Pancreas (tissue), 10 donors: ENCODE measurements around the gene PCNX3. TPM values are rescaled to one million over a fixed set of nuclear protein-coding genes. Genes with fewer than 3 reads are reported as not detected.

Experiments
- ATAC-seq, 4 donors: fragments of 200-7000 bp; cut with Tn5 transposase; one replicate each; pipeline versions ENCODE4 v1.8.0 to v1.9.1; 2020; ENCODE audit warnings: mild to moderate bottlenecking in 4 of 4, moderate library complexity in 4 of 4
- DNase-seq, 6 donors: peaks; one replicate each; pipeline ENCODE4 v3.0.0-alpha.2; 2020
- FAIRE-seq: peaks from 2 replicates; lab custom pipeline; 2012; peaks lifted over from hg19 to GRCh38; lab: Jason Lieb, UNC
- H3K27ac ChIP-seq, 4 donors: fragments of 200-600 bp; sonication (generic); 1 replicate in 3 of 4; 2 replicates in 1 of 4; pipeline versions ENCODE4 v1.5.0 to v1.8.0; 2020
- H3K27me3 ChIP-seq, 4 donors: fragments of 200-600 bp; one replicate each; pipeline ENCODE4 v1.8.0; 2021
- H3K36me3 ChIP-seq, 3 donors: fragments of 200-600 bp; sonication (generic) in 1 of 3; one replicate each; pipeline versions ENCODE4 v1.5.0 to v1.8.0; 2020 to 2021
- H3K4me1 ChIP-seq, 3 donors: fragments of 200-600 bp; one replicate each; pipeline ENCODE4 v1.8.0; 2021
- H3K4me3 ChIP-seq, 4 donors: fragments of 200-600 bp; sonication (generic) in 2 of 4; one replicate each; pipeline versions ENCODE4 v1.5.0 to v1.8.0; 2020 to 2021
- H3K9me3 ChIP-seq, 4 donors: fragments of 200-600 bp; one replicate each; pipeline ENCODE4 v1.8.0; 2021
- WGBS, 2 donors: extraction: QIAGEN DNeasy Blood & Tissue Kit; methylation state at CpG; one replicate each; pipeline ENCODE4 v1.1.7; 2013; 5-methylcytosine and 5-hydroxymethylcytosine counted together
- intact Hi-C, 3 donors: fragments of 100-400 bp; cut with DNase I; formaldehyde crosslinking; loops; one replicate each; pipeline versions ENCODE4 v1.11.1 to v1.14.2; 2022
- polyA plus RNA-seq, 2 donors: library from polyadenylated mRNA; stranded (reverse); fragments of 200-250 nt; gene quantifications; one replicate each; pipeline ENCODE4 v1.2.3, GENCODE V29; 2013
- total RNA-seq, 6 donors: library from RNA; stranded (reverse); fragmentation: NEBNext Ultra II Directional in 4 of 6; extraction: Animal tissue kit (Norgen Biotek cat#: 25700) in 4 of 6; gene quantifications; one replicate each; pipeline versions ENCODE4 v1.2.1 to v1.2.4, GENCODE V29; 2021 to 2023
- TF ChIP-seq, protein P1 (sequence below), 4 donors: fragments of 200-600 bp; sonication (generic) in 3 of 4; IDR thresholded peaks; one replicate each; pipeline versions ENCODE4 v1.5.0 to v1.8.0; 2021; ENCODE audit warnings: antibody characterized with exemption in 4 of 4
- donor health status: healthy with polysubstance abuse.
- donor health status: DM: no; HTN: no; CAD: no; lungs with moderate emphysema.
- donor health status: DM: no; HTN: no; CAD: no.
- donor health status: control.
- donor health status: control.
- donor health status: Bipolar disorder and iron deficiency.
- donor health status: DM: yes; HTN: yes; CAD: no.
- donor health status: DM: no; HTN: no; CAD: no.
- donor health status: DM: no; HTN: no; CAD: no.
- donor health status: DM: yes; HTN: yes; CAD: no.

The PCNX3 gene
- total RNA-seq, result 10 to 100 TPM; 13.5 to 21.5 (median 17.3) TPM
- polyA plus RNA-seq, result 10 to 100 TPM; 21.7 to 26.3 TPM

DNA sequence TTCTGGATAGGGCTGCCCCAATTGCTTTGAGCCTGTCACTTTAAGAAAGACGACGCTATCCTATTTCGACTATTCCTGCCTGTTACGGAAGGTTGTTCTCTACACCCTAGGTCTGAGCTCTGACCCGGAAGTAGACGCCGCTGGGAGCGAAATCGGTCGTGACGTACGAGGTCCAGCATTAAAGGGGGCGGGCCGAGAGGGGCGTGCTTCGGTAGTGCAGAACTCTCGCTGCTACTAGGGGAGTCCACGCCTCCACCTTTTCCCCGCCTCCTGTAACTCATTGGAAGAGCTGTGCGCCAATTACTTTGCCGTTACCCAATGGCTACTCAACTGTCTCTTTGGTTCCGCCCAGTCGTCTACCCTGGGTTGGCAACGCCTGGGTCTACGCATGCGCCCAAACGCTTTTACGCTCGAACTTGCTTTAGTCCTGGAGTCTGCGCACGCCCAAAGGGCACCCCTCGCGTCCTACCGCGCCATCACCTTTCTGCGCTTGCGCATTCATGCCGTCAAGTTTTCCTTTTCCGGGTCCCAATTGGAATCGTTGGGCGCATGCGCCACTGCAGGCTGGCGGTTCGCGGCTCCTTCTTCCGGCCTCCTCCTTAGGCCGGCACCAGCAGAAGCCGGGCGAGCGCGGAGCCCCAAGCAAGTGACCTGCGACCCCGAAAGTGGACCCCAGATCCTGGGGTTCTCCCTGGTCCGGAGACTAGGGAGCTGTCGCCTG, at the start of gene PCNX3:
Gene PCNX3 (plus strand): TSS at position 548 of the 721 bp plus-strand sequence. CDS start 536 bp downstream, outside the sequence.
- ATAC-seq, result peak; percentile 78 to 90 (median 82)
- H3K27ac ChIP-seq, result peak within 1 kb of the TSS; percentile 88 to 94 (median 92)

DNA sequence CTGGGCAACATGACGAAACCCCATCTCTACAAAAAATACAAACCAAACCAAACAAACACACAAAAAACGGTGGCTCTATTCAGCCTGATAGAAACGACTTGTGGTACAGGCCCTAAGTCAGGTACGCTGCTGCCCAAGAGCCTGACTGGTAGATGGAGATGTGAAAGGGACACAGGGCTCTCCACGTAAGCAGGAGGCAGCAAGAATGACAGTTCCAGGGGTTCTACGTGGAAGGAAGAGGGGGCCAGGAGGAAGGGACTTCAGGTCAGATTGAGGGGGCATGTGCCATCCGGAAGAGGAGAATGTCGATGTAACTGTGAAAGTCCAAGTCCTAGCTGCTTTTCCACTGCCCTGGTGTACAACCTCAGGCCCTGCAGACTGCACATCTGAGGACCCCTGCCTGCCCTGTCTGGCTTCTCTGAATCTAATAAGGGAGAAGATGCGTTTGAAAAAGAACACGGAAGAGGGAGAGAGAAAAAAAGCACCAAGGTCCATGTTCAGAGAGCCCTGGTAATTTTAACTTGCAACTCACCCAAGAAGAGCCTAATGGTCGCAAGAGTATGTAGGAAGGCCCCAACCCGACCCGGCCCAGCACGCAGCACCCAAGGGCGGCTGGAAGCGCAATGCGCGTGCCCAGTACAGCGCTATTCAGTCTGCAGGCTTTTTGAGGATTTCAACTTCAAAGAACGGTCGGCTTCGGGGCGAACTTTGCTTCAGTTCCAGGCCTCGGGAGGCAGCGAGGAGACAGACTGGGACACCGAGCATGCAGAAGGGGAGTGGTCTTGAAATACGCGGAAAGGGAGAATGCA, 46.2 kb upstream of the PCNX3 start:
- Histone ChIP-seq H3K9me3 (no peaks in the 10 kb centered on the region), H3K4me1 (peaks cover 26 to 36% (median 28%) of the 10 kb centered on the region in 3 donors), H3K36me3 (no peaks in the 10 kb centered on the region), H3K27ac (peak overlapping the region; percentile 77 to 96 (median 86)), H3K27me3 (no peaks in the 10 kb centered on the region), H3K4me3 (peak overlapping the region; percentile 71 to 88 (median 84))
- intact Hi-C loops, result no loop called here
- DNase-seq, result peak in 1 of 6 donors; percentile 72
- TF ChIP-seq, protein P1, sequence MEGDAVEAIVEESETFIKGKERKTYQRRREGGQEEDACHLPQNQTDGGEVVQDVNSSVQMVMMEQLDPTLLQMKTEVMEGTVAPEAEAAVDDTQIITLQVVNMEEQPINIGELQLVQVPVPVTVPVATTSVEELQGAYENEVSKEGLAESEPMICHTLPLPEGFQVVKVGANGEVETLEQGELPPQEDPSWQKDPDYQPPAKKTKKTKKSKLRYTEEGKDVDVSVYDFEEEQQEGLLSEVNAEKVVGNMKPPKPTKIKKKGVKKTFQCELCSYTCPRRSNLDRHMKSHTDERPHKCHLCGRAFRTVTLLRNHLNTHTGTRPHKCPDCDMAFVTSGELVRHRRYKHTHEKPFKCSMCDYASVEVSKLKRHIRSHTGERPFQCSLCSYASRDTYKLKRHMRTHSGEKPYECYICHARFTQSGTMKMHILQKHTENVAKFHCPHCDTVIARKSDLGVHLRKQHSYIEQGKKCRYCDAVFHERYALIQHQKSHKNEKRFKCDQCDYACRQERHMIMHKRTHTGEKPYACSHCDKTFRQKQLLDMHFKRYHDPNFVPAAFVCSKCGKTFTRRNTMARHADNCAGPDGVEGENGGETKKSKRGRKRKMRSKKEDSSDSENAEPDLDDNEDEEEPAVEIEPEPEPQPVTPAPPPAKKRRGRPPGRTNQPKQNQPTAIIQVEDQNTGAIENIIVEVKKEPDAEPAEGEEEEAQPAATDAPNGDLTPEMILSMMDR (IDR thresholded peaks at IDR 0.05), result no peak
- no peak for FAIRE-seq
- peak; percentile 5 to 8 (median 6) for ATAC-seq
- 4 to 5% methylated on average over 28 of the region's 28 CpGs for WGBS, 2 donors

More for the DNA sequence above, at the start of gene PCNX3:
- intact Hi-C loops, result no loop called here
- 0% methylated on average over 48 to 55 of the region's 55 CpGs for WGBS, 2 donors
- Histone ChIP-seq H3K9me3 (no peaks in the 10 kb centered on the region), H3K4me3 (peak within 1 kb of the TSS; percentile 88 to 96 (median 94)), H3K4me1 (peaks cover 13 to 25% (median 24%) of the 10 kb centered on the region in 3 donors), H3K36me3 (peaks cover 6 to 22% (median 18%) of the 10 kb centered on the region in 3 donors), H3K27me3 (no peaks in the 10 kb centered on the region)
- peak; percentile 99 to 100 (median 100) for DNase-seq
- peak; percentile 99 for FAIRE-seq
- TF ChIP-seq, protein P1 (IDR thresholded peaks at IDR 0.05), result no peak

DNA sequence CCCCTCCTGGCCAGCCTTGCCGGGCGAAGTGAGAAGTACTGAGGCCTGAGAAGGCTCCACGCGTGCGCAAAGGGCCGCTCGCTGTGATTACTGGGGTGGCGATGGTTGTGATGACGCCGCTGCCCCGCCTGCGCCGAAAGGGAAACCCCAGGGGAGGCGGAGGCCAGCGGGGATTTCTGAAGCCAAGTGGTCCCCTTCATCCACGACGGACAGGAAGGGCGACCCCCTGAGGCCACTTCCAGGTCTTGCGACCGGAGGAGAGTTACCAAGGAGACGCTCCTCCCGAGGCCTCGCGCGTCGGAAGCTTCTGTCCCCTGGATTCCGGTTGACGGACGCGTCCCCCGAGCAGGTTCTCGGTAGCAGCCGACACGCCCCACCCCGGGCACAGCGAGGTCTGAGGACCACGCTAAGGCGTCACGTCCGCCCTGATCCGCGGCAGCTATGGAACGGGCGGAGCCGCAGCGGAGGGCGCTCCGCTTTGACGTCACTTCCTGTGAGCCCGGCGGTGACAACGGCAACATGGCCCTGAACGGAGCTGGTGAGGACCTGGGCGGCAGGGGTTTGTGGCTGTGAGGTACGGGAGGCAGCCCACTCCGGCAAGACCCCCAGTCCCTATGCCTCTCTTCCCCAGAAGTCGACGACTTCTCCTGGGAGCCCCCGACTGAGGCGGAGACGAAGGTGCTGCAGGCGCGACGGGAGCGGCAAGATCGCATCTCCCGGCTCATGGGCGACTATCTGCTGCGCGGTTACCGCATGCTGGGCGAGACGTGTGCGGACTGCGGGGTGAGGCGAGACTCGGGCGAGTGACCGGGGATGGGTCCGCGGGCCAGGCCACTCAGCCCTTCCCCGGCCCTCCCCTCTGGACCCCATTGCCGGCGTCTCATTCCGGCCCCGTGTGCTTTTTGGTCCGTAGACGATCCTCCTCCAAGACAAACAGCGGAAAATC, 45.3 kb upstream of the PCNX3 start, which contains the start of gene ZNRD2:
Gene ZNRD2 (plus strand): TSS at position 505 of the 946 bp plus-strand sequence. CDS start 15 bp downstream, at position 520.
- H3K36me3 ChIP-seq, result no peaks in the 10 kb centered on the region
- ATAC-seq, result peak; percentile 69 to 85 (median 76)
- intact Hi-C loops, result no loop called here
- H3K4me1 ChIP-seq, result peaks cover 26 to 39% (median 28%) of the 10 kb centered on the region in 3 donors
- no peak for FAIRE-seq
- no peaks in the 10 kb centered on the region for H3K27me3 ChIP-seq
- peak; percentile 95 to 99 (median 97) for DNase-seq
- WGBS, 2 donors, result 0% methylated on average over 88 to 89 of the region's 89 CpGs
- TF ChIP-seq, protein P1 (IDR thresholded peaks at IDR 0.05), result peak in 3 of 4 donors; percentile 21 to 35 (median 33)
- H3K4me3 ChIP-seq, result peak within 1 kb of the TSS; percentile 71 to 88 (median 84)
- no peaks in the 10 kb centered on the region for H3K9me3 ChIP-seq
- H3K27ac ChIP-seq, result peak within 1 kb of the TSS; percentile 77 to 96 (median 86)

DNA sequence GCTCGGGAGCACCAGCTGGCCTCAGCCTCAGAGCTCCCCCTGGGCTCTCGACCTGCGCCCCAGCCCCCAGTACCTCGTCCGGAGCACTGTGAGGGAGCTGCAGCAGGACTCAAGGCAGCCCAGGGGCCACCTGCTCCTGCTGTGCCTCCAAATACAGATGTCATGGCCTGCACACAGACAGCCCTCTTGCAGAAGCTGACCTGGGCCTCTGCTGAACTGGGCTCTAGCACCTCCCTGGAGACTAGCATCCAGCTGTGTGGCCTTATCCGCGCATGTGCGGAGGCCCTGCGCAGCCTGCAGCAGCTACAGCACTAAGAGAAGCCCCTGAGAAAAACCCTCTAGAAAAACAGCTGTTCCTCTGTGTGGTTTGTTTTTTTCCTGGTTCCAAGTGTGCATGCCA, 44.2 kb upstream of the PCNX3 start:
- peaks cover 26 to 42% (median 28%) of the 10 kb centered on the region in 3 donors for H3K4me1 ChIP-seq
- H3K27ac ChIP-seq, result peak overlapping the region; percentile 53 to 85 (median 72)

More for the DNA sequence above, 44.2 kb upstream of the PCNX3 start:
- Histone ChIP-seq H3K36me3 (no peaks in the 10 kb centered on the region), H3K27me3 (no peaks in the 10 kb centered on the region), H3K4me3 (peak overlapping the region; percentile 71 to 88 (median 84)), H3K9me3 (no peaks in the 10 kb centered on the region)
- DNase-seq (peak in 2 of 6 donors; percentile 55 to 65), FAIRE-seq (no peak), ATAC-seq (no peak)
- intact Hi-C loops, result no loop called here
- 35 to 45% methylated on average over 7 to 9 of the region's 9 CpGs for WGBS, 2 donors
- TF ChIP-seq, protein P1 (IDR thresholded peaks at IDR 0.05), result no peak
